Fibroblast of the aortic adventitia (primary cell): ENCODE measurements around the gene TAS2R13. TPM values are rescaled to one million over a fixed set of nuclear protein-coding genes. Genes with fewer than 3 reads are reported as not detected.
A peak's percentile ranks its signal among the peaks of the same experiment; 100 is the strongest.

Source experiments
- DNase-seq: peaks from one replicate; pipeline ENCODE4 v3.0.0-alpha.2; 2010; ENCODE audit warnings: low read depth
- H3K4me3 ChIP-seq: 2 replicates; pipeline ENCODE4 v1.5.1; 2011; ENCODE audit warnings: low read depth, mild to moderate bottlenecking, control low read depth, low read length, moderate library complexity
- total RNA-seq: library from RNA; depleted of rRNA; stranded (reverse); fragments of >200 nt; gene quantifications from 2 replicates; pipeline ENCODE4 v1.2.3, GENCODE V29; 2012; ENCODE audit warnings: low replicate concordance
- TF ChIP-seq, protein P1 (sequence below): IDR thresholded peaks from 2 replicates; pipeline ENCODE4 v1.5.1; 2011; ENCODE audit warnings: mild to moderate bottlenecking, low read length, control low read depth, inconsistent platforms; ENCODE audit not compliant: insufficient read depth

TAS2R13 gene
- total RNA-seq, 1 donor = 2.8 TPM

DNA sequence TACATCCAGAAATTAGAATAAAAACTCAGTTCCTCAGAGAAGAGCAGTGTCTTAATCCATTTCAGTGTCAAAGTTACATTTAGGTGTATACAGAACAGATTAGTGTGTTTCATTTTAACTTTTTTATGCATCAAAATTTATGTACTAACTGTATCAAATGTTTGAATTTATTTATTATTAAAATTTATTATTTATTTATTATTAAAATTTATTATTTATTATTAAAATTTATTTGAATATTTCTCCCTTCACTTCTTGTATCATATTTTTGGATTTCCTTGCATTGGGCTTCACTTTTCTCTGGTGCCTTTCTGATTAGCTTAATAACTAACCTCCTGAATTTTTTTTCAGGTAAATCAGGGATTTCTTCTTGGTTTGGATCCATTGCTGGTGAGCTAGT, 32.0 kb upstream of the TAS2R13 start:
- DNase-seq = no peak
- no peak overlapping the region for H3K4me3 ChIP-seq
- TF ChIP-seq, protein P1, sequence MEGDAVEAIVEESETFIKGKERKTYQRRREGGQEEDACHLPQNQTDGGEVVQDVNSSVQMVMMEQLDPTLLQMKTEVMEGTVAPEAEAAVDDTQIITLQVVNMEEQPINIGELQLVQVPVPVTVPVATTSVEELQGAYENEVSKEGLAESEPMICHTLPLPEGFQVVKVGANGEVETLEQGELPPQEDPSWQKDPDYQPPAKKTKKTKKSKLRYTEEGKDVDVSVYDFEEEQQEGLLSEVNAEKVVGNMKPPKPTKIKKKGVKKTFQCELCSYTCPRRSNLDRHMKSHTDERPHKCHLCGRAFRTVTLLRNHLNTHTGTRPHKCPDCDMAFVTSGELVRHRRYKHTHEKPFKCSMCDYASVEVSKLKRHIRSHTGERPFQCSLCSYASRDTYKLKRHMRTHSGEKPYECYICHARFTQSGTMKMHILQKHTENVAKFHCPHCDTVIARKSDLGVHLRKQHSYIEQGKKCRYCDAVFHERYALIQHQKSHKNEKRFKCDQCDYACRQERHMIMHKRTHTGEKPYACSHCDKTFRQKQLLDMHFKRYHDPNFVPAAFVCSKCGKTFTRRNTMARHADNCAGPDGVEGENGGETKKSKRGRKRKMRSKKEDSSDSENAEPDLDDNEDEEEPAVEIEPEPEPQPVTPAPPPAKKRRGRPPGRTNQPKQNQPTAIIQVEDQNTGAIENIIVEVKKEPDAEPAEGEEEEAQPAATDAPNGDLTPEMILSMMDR = no peak

DNA sequence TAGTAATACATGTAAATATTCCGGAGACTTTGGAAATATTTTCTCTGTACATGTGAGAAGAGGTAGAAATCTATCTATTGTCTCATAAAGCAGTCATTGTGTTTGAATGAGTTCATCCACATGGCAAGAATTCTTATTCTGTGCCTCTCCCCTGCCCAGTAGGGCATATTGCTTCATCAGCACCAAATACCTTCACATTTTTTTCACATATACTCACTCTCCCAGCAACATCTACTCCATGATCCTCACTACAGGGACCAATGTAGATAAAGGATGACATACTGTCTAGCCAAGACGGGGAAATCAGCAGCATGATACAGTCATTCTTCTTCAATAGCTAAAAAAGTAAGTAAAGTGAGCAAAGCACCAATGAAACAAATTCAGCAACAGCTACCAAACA, 31.0 kb upstream of the TAS2R13 start:
- DNase-seq = peak; percentile 78
- TF ChIP-seq, protein P1 = no peak
- no peak overlapping the region for H3K4me3 ChIP-seq

DNA sequence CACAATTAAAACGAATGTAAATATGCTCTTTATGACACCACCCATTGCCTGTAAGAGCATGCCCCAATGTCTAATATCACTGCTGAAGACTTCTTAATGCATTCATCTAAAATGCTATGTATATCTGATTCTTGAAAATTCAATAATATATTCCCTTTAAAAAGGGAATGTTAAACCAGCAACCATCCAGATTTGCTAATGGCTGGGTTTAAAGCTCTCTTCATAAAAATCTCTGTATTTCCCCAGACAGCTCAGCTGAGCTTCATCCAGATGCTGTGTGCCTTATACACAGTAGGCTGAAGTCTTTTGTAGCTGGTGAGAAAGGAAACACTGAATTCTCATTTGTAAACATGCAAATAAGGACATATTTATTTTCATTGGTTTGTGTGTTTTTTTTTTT, 29.8 kb upstream of the TAS2R13 start, which contains the start of gene TAS2R14:
TAS2R14 (minus strand) TSS at position 101 of the 400 bp plus-strand sequence; CDS start at position 45, 56 bp downstream.
- no peak for DNase-seq
- H3K4me3 ChIP-seq = no peak within 1 kb of the TSS
- TF ChIP-seq, protein P1 = no peak

DNA sequence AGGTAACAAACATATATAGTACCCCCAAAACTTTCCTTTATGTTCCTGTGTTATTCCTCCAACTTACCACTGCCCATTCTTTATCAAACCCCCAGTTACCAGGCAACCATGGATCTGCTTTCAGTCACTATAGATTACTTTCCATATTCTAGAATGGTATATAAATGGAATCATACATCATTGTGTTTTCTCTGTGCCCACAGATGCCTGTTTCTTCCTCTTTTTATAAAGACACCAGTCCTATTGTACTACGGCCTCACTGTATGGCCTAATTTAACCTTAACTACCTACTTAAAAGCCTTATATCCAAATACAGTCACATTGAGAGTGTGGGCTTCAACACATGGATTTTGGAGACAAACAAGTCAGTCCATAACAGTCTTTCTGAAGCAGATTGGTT, 27.1 kb upstream of the TAS2R13 start:
- TF ChIP-seq, protein P1 = no peak
- no peak overlapping the region for H3K4me3 ChIP-seq
- DNase-seq = no peak

DNA sequence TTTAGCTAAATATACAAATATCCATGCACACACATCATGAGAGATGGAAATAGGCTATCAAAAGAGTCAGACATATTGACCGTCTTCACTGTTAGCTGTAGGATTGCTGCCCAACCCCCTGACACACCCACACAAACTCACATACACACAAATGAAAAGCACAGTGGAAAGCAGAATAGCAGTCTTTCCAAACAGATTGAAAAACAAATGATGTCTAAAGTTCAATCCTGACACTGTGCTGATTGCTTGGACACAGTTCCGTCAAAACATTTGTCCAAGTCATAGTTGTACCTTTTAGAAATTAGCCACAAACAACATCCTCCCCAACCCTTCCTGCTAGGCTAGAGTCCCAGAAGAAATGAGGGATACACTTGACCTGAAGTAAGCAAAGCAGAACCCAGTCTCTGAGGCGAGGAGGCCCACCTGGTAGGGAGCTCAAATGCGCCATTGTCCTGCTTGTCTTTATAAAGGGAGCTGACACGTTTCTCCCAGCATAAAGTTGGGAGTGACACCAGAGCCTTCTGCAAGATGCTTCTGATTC, 19.5 kb upstream of the TAS2R13 start, which contains the start of gene PRH2:
PRH2 (plus strand) TSS at position 491 of the 541 bp plus-strand sequence; CDS start at position 529, 38 bp downstream.
- no peak for DNase-seq
- TF ChIP-seq, protein P1 = no peak
- H3K4me3 ChIP-seq = no peak within 1 kb of the TSS

DNA sequence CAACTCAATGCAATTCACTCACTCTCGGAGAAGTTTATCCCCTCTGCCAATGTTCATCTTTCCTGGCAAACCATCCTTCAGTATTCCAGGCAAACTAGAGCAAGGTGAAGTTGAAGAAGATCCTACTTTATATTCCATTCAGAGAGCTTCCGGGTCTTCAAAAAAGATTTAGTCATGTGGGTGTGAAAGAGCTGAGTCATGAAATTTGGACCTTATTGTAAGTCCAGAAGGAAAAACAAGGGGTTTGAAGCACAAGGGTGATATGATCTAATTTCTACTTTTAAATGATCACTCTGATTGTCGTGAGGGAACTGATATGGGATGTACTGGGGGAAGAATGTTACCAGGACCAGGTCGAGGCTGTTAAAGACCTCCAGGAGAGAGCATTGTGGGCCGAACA, 16.9 kb upstream of the TAS2R13 start:
- DNase-seq = peak; percentile 1
- TF ChIP-seq, protein P1 = no peak
- no peak overlapping the region for H3K4me3 ChIP-seq

DNA sequence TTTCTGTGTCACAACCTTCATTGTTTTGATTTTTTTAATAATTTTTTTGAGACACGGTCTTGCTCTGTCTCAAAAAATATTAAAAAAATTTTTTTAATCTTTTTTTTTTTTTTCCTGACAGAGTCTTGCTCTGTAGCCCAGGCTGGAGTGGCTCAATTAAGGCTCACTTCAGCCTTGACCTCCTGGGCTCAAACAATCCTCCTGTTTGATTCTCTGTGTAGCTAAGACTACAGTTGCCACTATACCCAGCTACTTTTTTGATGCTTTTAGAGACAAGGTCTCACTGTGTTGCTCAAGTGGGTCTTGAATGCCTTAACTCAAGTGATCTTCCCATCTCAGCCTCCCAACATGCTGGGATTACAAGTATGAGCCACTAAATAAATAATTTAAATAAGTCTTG, 10.4 kb upstream of the TAS2R13 start:
- DNase-seq = no peak
- no peak overlapping the region for H3K4me3 ChIP-seq
- TF ChIP-seq, protein P1 = no peak
